WTC11 (cell line): Measurements from ENCODE around the gene GRIA4. TPM values are rescaled to one million over a fixed set of nuclear protein-coding genes. Genes with fewer than 3 reads are reported as not detected.

Source experiments
- ATAC-seq: fragments of 200-7000 bp; cut with Tn5 transposase; 2 replicates; pipeline ENCODE4 v1.10.0; 2021; ENCODE audit warnings: mild to moderate bottlenecking, moderate library complexity
- CTCF ChIA-PET: fragments of 300-600 bp; sonication (Branson Sonifier 250); formaldehyde crosslinking; loops from one replicate; lab custom pipeline; 2021; ENCODE audit warnings: antibody characterized with exemption; lab: Charles Lee
- POLR2A ChIA-PET: fragments of 350-600 bp; sonication (Branson Sonifier 250); formaldehyde crosslinking; loops from one replicate; lab custom pipeline; 2021; ENCODE audit warnings: antibody characterized with exemption; lab: Charles Lee
- DNase-seq: peaks from one replicate; pipeline ENCODE4 v3.0.0; 2021; ENCODE audit warnings: low spot score
- H3K27ac Mint-ChIP-seq: 2 replicates; pipeline ENCODE4 v1.8.0; 2021; ENCODE audit warnings: mixed read lengths
- H3K27me3 Mint-ChIP-seq: 2 replicates; pipeline ENCODE4 v1.8.0; 2021; ENCODE audit warnings: low read depth, mild to moderate bottlenecking, moderate library complexity, mixed read lengths
- H3K36me3 Mint-ChIP-seq: 2 replicates; pipeline ENCODE4 v1.8.0; 2021; ENCODE audit warnings: mixed read lengths
- H3K4me1 Mint-ChIP-seq: 2 replicates; pipeline ENCODE4 v1.8.0; 2022; ENCODE audit warnings: mixed read lengths
- H3K4me3 Mint-ChIP-seq: 2 replicates; pipeline ENCODE4 v1.8.0; 2021; ENCODE audit warnings: mild to moderate bottlenecking, moderate library complexity, mixed read lengths
- H3K9me3 Mint-ChIP-seq: 2 replicates; pipeline ENCODE4 v1.8.0; 2021; ENCODE audit warnings: mixed read lengths
- ESRRA ChIP-seq: sonication (generic); formaldehyde crosslinking; IDR thresholded peaks from 2 replicates; pipeline ENCODE4 v1.8.1; 2022; ENCODE audit warnings: mild to moderate bottlenecking, missing genetic modification reagents, borderline replicate concordance
- ETV6 ChIP-seq: sonication (generic); formaldehyde crosslinking; IDR thresholded peaks from 2 replicates; pipeline ENCODE4 v1.8.1; 2022; ENCODE audit warnings: mild to moderate bottlenecking, missing genetic modification reagents
- FOXP1 ChIP-seq: sonication (generic); formaldehyde crosslinking; IDR thresholded peaks from 2 replicates; pipeline ENCODE4 v1.8.0; 2022; ENCODE audit warnings: missing genetic modification reagents, mild to moderate bottlenecking, moderate library complexity, borderline replicate concordance
- IRF2 ChIP-seq: sonication (generic); formaldehyde crosslinking; IDR thresholded peaks from 2 replicates; pipeline ENCODE4 v1.8.0; 2022; ENCODE audit warnings: low read depth, missing genetic modification reagents, borderline replicate concordance
- KAT7 ChIP-seq: sonication (generic); formaldehyde crosslinking; IDR thresholded peaks from 2 replicates; pipeline ENCODE4 v1.8.1; 2023; ENCODE audit warnings: missing genetic modification reagents, mild to moderate bottlenecking, borderline replicate concordance
- PRRX2 ChIP-seq: fragments of 250-450 bp; sonication (Bioruptor Pico); IDR thresholded peaks from 2 replicates; pipeline ENCODE4 v1.8.0; 2021; ENCODE audit warnings: mild to moderate bottlenecking
- TEAD4 ChIP-seq: sonication (generic); formaldehyde crosslinking; IDR thresholded peaks from 2 replicates; pipeline ENCODE4 v1.8.0; 2022; ENCODE audit warnings: mild to moderate bottlenecking, missing genetic modification reagents
- TP53 ChIP-seq: sonication (generic); formaldehyde crosslinking; IDR thresholded peaks from 2 replicates; pipeline ENCODE4 v1.8.1; 2023; ENCODE audit warnings: mild to moderate bottlenecking, missing genetic modification reagents
- ZNF232 ChIP-seq: sonication (generic); formaldehyde crosslinking; IDR thresholded peaks from 2 replicates; pipeline ENCODE4 v1.8.0; 2022; ENCODE audit warnings: mild to moderate bottlenecking, missing genetic modification reagents
- ZNF263 ChIP-seq: sonication (generic); formaldehyde crosslinking; IDR thresholded peaks from 2 replicates; pipeline ENCODE4 v1.8.1; 2022; ENCODE audit warnings: low read depth, mild to moderate bottlenecking, moderate library complexity, missing genetic modification reagents
- total RNA-seq: library from RNA; stranded (reverse); gene quantifications from 3 replicates; pipeline ENCODE4 v1.2.3, GENCODE V29; 2021
- TF ChIP-seq, protein P1 (sequence below): fragments of 250-450 bp; sonication (Bioruptor Pico); conservative IDR thresholded peaks from 2 replicates; pipeline ENCODE4 v1.9.0; 2021; ENCODE audit warnings: mild to moderate bottlenecking
- TF ChIP-seq, protein P2 (sequence below): sonication (generic); formaldehyde crosslinking; IDR thresholded peaks from 2 replicates; pipeline ENCODE4 v1.8.1; 2023; ENCODE audit warnings: mild to moderate bottlenecking, moderate library complexity, missing genetic modification reagents
- TF ChIP-seq, protein P3 (sequence below): fragments of 250-450 bp; sonication (Bioruptor Pico); IDR thresholded peaks from 2 replicates; pipeline ENCODE4 v1.9.0; 2021; ENCODE audit warnings: moderate library complexity, mild to moderate bottlenecking, inconsistent platforms, borderline replicate concordance
- TF ChIP-seq, protein P4 (sequence below): sonication (generic); formaldehyde crosslinking; IDR thresholded peaks from 2 replicates; pipeline ENCODE4 v1.8.1; 2022; ENCODE audit warnings: mild to moderate bottlenecking, missing genetic modification reagents, moderate library complexity, borderline replicate concordance
- TF ChIP-seq, protein P5 (sequence below): sonication (generic); formaldehyde crosslinking; IDR thresholded peaks from 2 replicates; pipeline ENCODE4 v1.8.0; 2022; ENCODE audit warnings: mild to moderate bottlenecking, missing genetic modification reagents
- TF ChIP-seq, protein P6 (sequence below): sonication (generic); formaldehyde crosslinking; IDR thresholded peaks from 2 replicates; pipeline ENCODE4 v1.8.1; 2023; ENCODE audit warnings: mild to moderate bottlenecking, missing genetic modification reagents, moderate library complexity
- TF ChIP-seq, protein P7 (sequence below): sonication (generic); formaldehyde crosslinking; IDR thresholded peaks from 2 replicates; pipeline ENCODE4 v1.8.1; 2023; ENCODE audit warnings: mild to moderate bottlenecking, missing genetic modification reagents
- TF ChIP-seq, protein P8 (sequence below): sonication (generic); formaldehyde crosslinking; IDR thresholded peaks from 2 replicates; pipeline ENCODE4 v1.8.1; 2022; ENCODE audit warnings: low read depth, missing genetic modification reagents, borderline replicate concordance

The GRIA4 gene
- total RNA-seq, 1 experiment from 2014 or later = 11.4 TPM

DNA sequence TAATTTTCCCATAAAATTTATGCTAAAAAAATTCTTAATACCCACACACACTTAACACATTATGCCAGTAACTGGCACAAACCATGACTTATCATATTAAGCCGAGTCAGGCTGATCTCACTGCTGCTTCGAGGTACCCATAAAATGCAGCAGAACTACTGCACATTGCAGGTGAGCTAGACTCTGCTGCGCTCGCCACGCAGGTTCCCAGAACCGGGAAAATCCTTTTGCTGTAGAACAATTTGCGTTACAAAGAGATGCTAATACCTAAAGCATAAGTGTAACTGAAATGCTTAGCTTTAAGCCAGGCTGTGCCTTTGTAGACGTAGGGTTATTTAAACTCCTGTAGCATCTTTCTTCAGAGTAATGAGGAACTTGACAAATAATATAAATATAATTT lies 211.9 kb downstream of the GRIA4 start (continued):
- TF ChIP-seq, protein P1, sequence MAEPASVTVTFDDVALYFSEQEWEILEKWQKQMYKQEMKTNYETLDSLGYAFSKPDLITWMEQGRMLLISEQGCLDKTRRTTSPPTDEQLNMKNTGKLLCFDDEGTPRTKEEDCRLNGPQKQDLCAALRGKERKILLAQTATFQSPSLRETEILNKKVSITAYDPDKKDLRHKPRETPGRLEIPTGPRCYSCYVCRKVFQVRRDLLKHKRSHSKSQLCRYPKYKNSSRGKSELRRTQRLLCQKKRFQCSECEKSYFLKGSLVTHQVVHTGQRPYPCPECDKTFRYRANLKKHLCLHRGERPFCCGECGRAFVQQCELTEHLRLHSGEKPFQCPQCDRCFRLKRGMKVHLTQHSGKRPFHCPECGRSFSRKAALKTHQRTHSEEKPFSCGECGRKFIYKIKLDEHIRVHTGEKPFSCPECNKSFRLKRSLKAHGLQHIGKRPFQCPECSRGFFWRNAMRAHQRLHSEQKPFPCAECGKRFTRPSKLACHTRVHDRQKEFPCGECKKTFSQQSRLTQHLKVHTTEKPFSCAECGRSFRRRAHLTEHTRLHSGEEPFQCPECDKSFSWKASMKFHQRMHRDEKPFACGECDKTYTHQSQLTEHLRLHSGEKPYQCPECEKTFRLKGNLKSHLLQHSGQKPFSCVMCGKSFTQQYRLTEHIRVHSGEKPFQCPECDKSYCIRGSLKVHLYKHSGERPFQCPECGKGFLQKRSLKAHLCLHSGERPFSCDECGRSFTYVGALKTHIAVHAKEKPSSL (CRISPR knock-in tag) = no peak
- TF ChIP-seq, protein P2, sequence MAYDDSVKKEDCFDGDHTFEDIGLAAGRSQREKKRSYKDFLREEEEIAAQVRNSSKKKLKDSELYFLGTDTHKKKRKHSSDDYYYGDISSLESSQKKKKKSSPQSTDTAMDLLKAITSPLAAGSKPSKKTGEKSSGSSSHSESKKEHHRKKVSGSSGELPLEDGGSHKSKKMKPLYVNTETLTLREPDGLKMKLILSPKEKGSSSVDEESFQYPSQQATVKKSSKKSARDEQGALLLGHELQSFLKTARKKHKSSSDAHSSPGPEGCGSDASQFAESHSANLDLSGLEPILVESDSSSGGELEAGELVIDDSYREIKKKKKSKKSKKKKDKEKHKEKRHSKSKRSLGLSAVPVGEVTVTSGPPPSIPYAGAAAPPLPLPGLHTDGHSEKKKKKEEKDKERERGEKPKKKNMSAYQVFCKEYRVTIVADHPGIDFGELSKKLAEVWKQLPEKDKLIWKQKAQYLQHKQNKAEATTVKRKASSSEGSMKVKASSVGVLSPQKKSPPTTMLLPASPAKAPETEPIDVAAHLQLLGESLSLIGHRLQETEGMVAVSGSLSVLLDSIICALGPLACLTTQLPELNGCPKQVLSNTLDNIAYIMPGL = no peak
- TF ChIP-seq TP53 (CRISPR knock-in tag) (no peak), TEAD4 (no peak), FOXP1 (CRISPR knock-in tag) (no peak), ZNF263 (CRISPR knock-in tag) (no peak), ZNF232 (CRISPR knock-in tag) (no peak)
- TF ChIP-seq, protein P3, sequence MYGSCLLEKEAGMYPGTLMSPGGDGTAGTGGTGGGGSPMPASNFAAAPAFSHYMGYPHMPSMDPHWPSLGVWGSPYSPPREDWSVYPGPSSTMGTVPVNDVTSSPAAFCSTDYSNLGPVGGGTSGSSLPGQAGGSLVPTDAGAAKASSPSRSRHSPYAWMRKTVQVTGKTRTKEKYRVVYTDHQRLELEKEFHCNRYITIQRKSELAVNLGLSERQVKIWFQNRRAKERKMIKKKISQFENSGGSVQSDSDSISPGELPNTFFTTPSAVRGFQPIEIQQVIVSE (CRISPR knock-in tag) = no peak

DNA sequence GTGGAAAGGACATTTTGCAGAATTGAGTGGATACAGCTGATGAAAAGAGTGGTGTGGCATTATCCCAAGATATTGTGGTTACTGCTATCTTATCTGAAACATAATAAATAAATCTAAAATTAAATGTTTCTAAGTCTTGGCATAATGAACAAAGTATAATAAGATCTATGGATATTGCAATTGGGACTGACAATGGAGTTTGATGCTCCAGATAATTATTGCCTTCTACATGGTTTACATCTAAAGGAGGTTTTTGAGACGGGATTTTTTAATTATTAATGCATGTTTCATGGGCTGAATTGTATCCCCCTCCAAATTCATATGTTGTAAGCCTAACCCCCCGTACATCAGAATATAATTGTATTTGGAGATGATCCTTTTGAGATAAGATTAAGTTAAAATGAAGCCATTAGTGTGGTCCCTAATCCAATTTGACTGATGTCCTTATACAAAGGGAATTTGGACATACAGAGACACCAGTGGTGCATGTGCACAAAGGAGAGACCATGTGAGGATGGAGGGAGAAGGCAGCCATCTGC lies 213.7 kb downstream of the GRIA4 start:
- no peak for ATAC-seq

DNA sequence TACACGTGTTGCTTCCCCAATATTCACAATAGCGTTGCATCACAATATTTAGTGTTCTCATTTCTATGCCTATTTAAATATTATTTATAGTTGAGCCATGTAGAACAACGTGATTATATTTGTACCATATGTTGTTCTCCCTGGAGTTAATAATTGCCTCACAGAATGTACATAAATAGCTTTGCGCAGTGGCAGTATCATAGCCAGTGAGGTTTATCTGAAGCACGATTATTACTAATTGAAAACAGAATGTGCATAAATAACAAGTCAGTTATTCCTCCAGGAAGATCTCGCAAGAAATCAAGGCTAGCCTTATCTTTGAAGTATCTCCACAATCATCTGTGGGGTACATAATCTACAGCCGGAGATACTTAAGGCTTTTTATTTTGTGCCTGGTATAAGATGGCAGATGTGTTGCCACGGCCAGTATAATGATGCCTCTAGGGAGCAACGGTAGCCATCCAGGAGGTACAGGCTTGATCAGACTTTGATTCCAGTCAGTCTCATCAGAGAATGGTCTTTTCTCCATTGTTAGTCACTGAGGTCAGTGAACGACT lies 214.7 kb downstream of the GRIA4 start:
- Mint-ChIP-seq H3K4me3 (no peak overlapping the region), H3K27me3 (no peaks in the 10 kb centered on the region), H3K4me1 (peaks cover 30% of the 10 kb centered on the region), H3K27ac (no peak overlapping the region), H3K9me3 (no peaks in the 10 kb centered on the region), H3K36me3 (no peaks in the 10 kb centered on the region)
- TF ChIP-seq, protein P4, sequence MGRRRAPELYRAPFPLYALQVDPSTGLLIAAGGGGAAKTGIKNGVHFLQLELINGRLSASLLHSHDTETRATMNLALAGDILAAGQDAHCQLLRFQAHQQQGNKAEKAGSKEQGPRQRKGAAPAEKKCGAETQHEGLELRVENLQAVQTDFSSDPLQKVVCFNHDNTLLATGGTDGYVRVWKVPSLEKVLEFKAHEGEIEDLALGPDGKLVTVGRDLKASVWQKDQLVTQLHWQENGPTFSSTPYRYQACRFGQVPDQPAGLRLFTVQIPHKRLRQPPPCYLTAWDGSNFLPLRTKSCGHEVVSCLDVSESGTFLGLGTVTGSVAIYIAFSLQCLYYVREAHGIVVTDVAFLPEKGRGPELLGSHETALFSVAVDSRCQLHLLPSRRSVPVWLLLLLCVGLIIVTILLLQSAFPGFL (CRISPR knock-in tag) = no peak
- TF ChIP-seq, protein P5, sequence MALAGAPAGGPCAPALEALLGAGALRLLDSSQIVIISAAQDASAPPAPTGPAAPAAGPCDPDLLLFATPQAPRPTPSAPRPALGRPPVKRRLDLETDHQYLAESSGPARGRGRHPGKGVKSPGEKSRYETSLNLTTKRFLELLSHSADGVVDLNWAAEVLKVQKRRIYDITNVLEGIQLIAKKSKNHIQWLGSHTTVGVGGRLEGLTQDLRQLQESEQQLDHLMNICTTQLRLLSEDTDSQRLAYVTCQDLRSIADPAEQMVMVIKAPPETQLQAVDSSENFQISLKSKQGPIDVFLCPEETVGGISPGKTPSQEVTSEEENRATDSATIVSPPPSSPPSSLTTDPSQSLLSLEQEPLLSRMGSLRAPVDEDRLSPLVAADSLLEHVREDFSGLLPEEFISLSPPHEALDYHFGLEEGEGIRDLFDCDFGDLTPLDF (CRISPR knock-in tag) = no peak
- TF ChIP-seq ZNF232 (CRISPR knock-in tag) (no peak), ESRRA (CRISPR knock-in tag) (no peak), KAT7 (CRISPR knock-in tag) (no peak), ETV6 (CRISPR knock-in tag) (no peak), PRRX2 (CRISPR knock-in tag) (no peak), IRF2 (CRISPR knock-in tag) (no peak)
- TF ChIP-seq, protein P6, sequence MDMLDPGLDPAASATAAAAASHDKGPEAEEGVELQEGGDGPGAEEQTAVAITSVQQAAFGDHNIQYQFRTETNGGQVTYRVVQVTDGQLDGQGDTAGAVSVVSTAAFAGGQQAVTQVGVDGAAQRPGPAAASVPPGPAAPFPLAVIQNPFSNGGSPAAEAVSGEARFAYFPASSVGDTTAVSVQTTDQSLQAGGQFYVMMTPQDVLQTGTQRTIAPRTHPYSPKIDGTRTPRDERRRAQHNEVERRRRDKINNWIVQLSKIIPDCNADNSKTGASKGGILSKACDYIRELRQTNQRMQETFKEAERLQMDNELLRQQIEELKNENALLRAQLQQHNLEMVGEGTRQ (CRISPR knock-in tag) = no peak
- TF ChIP-seq, protein P7, sequence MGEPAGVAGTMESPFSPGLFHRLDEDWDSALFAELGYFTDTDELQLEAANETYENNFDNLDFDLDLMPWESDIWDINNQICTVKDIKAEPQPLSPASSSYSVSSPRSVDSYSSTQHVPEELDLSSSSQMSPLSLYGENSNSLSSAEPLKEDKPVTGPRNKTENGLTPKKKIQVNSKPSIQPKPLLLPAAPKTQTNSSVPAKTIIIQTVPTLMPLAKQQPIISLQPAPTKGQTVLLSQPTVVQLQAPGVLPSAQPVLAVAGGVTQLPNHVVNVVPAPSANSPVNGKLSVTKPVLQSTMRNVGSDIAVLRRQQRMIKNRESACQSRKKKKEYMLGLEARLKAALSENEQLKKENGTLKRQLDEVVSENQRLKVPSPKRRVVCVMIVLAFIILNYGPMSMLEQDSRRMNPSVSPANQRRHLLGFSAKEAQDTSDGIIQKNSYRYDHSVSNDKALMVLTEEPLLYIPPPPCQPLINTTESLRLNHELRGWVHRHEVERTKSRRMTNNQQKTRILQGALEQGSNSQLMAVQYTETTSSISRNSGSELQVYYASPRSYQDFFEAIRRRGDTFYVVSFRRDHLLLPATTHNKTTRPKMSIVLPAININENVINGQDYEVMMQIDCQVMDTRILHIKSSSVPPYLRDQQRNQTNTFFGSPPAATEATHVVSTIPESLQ = no peak
- TF ChIP-seq, protein P8, sequence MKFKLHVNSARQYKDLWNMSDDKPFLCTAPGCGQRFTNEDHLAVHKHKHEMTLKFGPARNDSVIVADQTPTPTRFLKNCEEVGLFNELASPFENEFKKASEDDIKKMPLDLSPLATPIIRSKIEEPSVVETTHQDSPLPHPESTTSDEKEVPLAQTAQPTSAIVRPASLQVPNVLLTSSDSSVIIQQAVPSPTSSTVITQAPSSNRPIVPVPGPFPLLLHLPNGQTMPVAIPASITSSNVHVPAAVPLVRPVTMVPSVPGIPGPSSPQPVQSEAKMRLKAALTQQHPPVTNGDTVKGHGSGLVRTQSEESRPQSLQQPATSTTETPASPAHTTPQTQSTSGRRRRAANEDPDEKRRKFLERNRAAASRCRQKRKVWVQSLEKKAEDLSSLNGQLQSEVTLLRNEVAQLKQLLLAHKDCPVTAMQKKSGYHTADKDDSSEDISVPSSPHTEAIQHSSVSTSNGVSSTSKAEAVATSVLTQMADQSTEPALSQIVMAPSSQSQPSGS (CRISPR knock-in tag) = no peak
- POLR2A ChIA-PET = no interaction called here
- CTCF ChIA-PET = no interaction called here
- no peak for DNase-seq
- no peak for ATAC-seq

More for the DNA sequence above, 213.7 kb downstream of the GRIA4 start:
- POLR2A ChIA-PET = no interaction called here
- CTCF ChIA-PET = no interaction called here
- H3K27me3 Mint-ChIP-seq = no peaks in the 10 kb centered on the region
- no peak overlapping the region for H3K27ac Mint-ChIP-seq
- no peak for TF ChIP-seq KAT7 (CRISPR knock-in tag)
- TF ChIP-seq PRRX2 (CRISPR knock-in tag) = no peak
- TF ChIP-seq ETV6 (CRISPR knock-in tag) = no peak
- no peak for DNase-seq
- H3K4me3 Mint-ChIP-seq = no peak overlapping the region
- H3K9me3 Mint-ChIP-seq = no peaks in the 10 kb centered on the region
- no peaks in the 10 kb centered on the region for H3K36me3 Mint-ChIP-seq
- H3K4me1 Mint-ChIP-seq = peaks cover 30% of the 10 kb centered on the region
